IMR-90 (cell line): ENCODE data around the gene RNF19B. TPM values are rescaled to one million over a fixed set of nuclear protein-coding genes. Genes with fewer than 3 reads are reported as not detected.

ENCODE experiments used
- ATAC-seq: fragments of 200-7000 bp; cut with Tn5 transposase; 2 replicates; pipeline ENCODE4 v1.9.1; 2020; ENCODE audit warnings: low read depth, mild to moderate bottlenecking, moderate library complexity
- BruUV-seq: library from RNA; stranded (reverse); fragments of 400-500 nt; replicated peaks from 2 replicates; lab custom pipeline; 2021; lab: Mats Ljungman, UMichigan
- CTCF ChIA-PET: fragments of 300-600 bp; formaldehyde crosslinking; extraction: SDS; loops from one replicate; lab custom pipeline; 2021; ENCODE audit warnings: antibody characterized with exemption; lab: Yijun Ruan, JAX
- POLR2A ChIA-PET: fragments of 300-600 bp; sonication (Branson Sonifier 250); formaldehyde crosslinking; loops from one replicate; lab custom pipeline; 2022; ENCODE audit warnings: antibody characterized with exemption; ENCODE audit not compliant: unreplicated experiment; lab: Charles Lee
- DNase-seq: peaks from one replicate; pipeline ENCODE4 v3.0.0; 2013
- H2AFZ ChIP-seq: replicated peaks from 2 replicates; pipeline ENCODE3; 2013; ENCODE audit warnings: low read length, mild to moderate bottlenecking; ENCODE audit not compliant: poor library complexity
- H2AK5ac ChIP-seq: 2 replicates; pipeline ENCODE4 v1.6.1; 2013; ENCODE audit warnings: low read depth, low read length, inconsistent platforms
- H2AK9ac ChIP-seq: replicated peaks from 2 replicates; pipeline ENCODE3; 2013; ENCODE audit warnings: mild to moderate bottlenecking, low read depth, low read length, moderate library complexity; ENCODE audit not compliant: poor library complexity
- H2BK120ac ChIP-seq: 2 replicates; pipeline ENCODE4 v1.6.1; 2013; ENCODE audit warnings: low read depth, low read length, inconsistent platforms
- H2BK15ac ChIP-seq: 3 replicates; pipeline ENCODE4 v1.6.1; 2013; ENCODE audit warnings: low read depth, low read length, inconsistent platforms
- H2BK20ac ChIP-seq: 2 replicates; pipeline ENCODE4 v1.6.1; 2013; ENCODE audit warnings: low read depth, mild to moderate bottlenecking, inconsistent platforms, low read length, moderate library complexity
- H2BK5ac ChIP-seq: 2 replicates; pipeline ENCODE4 v1.6.1; 2013; ENCODE audit warnings: mild to moderate bottlenecking, low read depth, low read length, inconsistent platforms; ENCODE audit not compliant: poor library complexity, severe bottlenecking
- H3K14ac ChIP-seq: replicated peaks from 2 replicates; pipeline ENCODE4 v1.6.1; 2013; ENCODE audit warnings: low read depth, low read length, inconsistent platforms
- H3K18ac ChIP-seq: 2 replicates; pipeline ENCODE4 v1.6.1; 2013; ENCODE audit warnings: low read depth, low read length, control low read depth
- H3K23ac ChIP-seq: 2 replicates; pipeline ENCODE4 v1.6.1; 2013; ENCODE audit warnings: low read depth, low read length, inconsistent platforms
- H3K27ac ChIP-seq: 2 replicates; pipeline ENCODE4 v1.5.1; 2013; ENCODE audit warnings: mild to moderate bottlenecking, control low read depth, low read length; ENCODE audit not compliant: insufficient read depth
- H3K27me3 ChIP-seq: 2 replicates; pipeline ENCODE4 v1.6.1; 2013; ENCODE audit warnings: low read length; ENCODE audit not compliant: control insufficient read depth, insufficient read depth
- H3K36me3 ChIP-seq: 2 replicates; pipeline ENCODE4 v1.6.1; 2013; ENCODE audit warnings: low read length, mixed read lengths; ENCODE audit not compliant: control insufficient read depth, insufficient read depth
- H3K4ac ChIP-seq: 2 replicates; pipeline ENCODE4 v1.6.1; 2013; ENCODE audit warnings: low read depth, low read length, inconsistent platforms
- H3K4me1 ChIP-seq: 2 replicates; pipeline ENCODE4 v1.6.1; 2013; ENCODE audit warnings: low read length, mixed read lengths; ENCODE audit not compliant: control insufficient read depth, insufficient read depth
- H3K4me2 ChIP-seq: 2 replicates; pipeline ENCODE4 v1.6.1; 2013; ENCODE audit warnings: low read depth, mild to moderate bottlenecking, control low read depth, low read length, moderate library complexity
- H3K4me3 ChIP-seq: 2 replicates; pipeline ENCODE4 v1.5.1; 2013; ENCODE audit warnings: low read depth, mild to moderate bottlenecking, control low read depth, low read length, moderate library complexity; ENCODE audit not compliant: insufficient read depth
- H3K56ac ChIP-seq: 2 replicates; pipeline ENCODE4 v1.6.1; 2013; ENCODE audit warnings: low read length, inconsistent platforms; ENCODE audit not compliant: insufficient read depth; ENCODE audit errors: extremely low read depth
- H3K79me1 ChIP-seq, 2 experiments: 2 replicates each; pipeline ENCODE4 v1.6.1; 2013; ENCODE audit warnings: low read length in 2 of 2, inconsistent platforms in 1 of 2, low read depth in 1 of 2
- H3K9ac ChIP-seq: 2 replicates; pipeline ENCODE4 v1.6.1; 2013; ENCODE audit warnings: low read depth, low read length, control low read depth
- H3K9me1 ChIP-seq: 2 replicates; pipeline ENCODE4 v1.6.1; 2013; ENCODE audit warnings: low read length, inconsistent platforms; ENCODE audit not compliant: insufficient read depth
- H3K9me3 ChIP-seq: 2 replicates; pipeline ENCODE4 v1.6.1; 2013; ENCODE audit warnings: low read length; ENCODE audit not compliant: control insufficient read depth, insufficient read depth
- H4K20me1 ChIP-seq: 2 replicates; pipeline ENCODE4 v1.6.1; 2013; ENCODE audit warnings: low read length, inconsistent platforms; ENCODE audit not compliant: insufficient read depth
- H4K5ac ChIP-seq: 2 replicates; pipeline ENCODE4 v1.6.1; 2013; ENCODE audit warnings: mild to moderate bottlenecking, low read depth, low read length, control low read depth
- H4K8ac ChIP-seq, 2 experiments: 2 replicates each; pipeline ENCODE4 v1.6.1; 2013; ENCODE audit warnings: low read depth in 2 of 2, low read length in 2 of 2, control low read depth in 1 of 2, inconsistent platforms in 1 of 2
- H4K91ac ChIP-seq: 2 replicates; pipeline ENCODE4 v1.6.1; 2013; ENCODE audit warnings: low read depth, low read length, inconsistent platforms; ENCODE audit not compliant: insufficient read depth
- RFX5 ChIP-seq: IDR thresholded peaks from 2 replicates; pipeline ENCODE4 v1.8.0; 2012; ENCODE audit warnings: low read depth, mild to moderate bottlenecking, low read length, moderate library complexity
- WGBS, 2 experiments: methylation state at CpG; one replicate each; pipeline versions ENCODE4 v1.1.5 to v1.1.7; 2013; ENCODE audit warnings: missing lambda C conversion rate in 2 of 2; ENCODE audit not compliant: insufficient read length in 1 of 2; ENCODE audit errors: extremely low coverage in 2 of 2; 5-methylcytosine and 5-hydroxymethylcytosine counted together
- dilution Hi-C: fragments of 300-500 bp; cut with HindIII; formaldehyde crosslinking; loops from one replicate; pipeline ENCODE4 v1.14.3; 2018; ENCODE audit warnings: low sequenced_read_pairs; ENCODE audit not compliant: unreplicated experiment
- in situ Hi-C: fragments of 300-500 bp; cut with MboI; formaldehyde crosslinking; loops from 3 replicates; pipeline ENCODE4 v1.14.3; 2019; ENCODE audit warnings: low sequenced_read_pairs, inconsistent platforms, mixed read lengths
- intact Hi-C: fragments of 100-400 bp; cut with micrococcal nuclease; formaldehyde crosslinking; loops from 2 replicates; pipeline ENCODE4 v1.10.0; 2022
- polyA plus RNA-seq, 3 experiments: library from polyadenylated mRNA; depleted of rRNA; stranded (reverse); fragments of >200 nt; gene quantifications; 2 replicates each; pipeline ENCODE4 v1.2.3, GENCODE V29; 2012; ENCODE audit warnings: low replicate concordance in 1 of 3
- total RNA-seq: library from RNA; depleted of rRNA; stranded (reverse); fragments of >200 nt; gene quantifications from 2 replicates; pipeline ENCODE4 v1.2.3, GENCODE V29; 2012

RNF19B gene
- total and polyA plus RNA-seq, 2 of the 4 experiments (the other 2 are of a cell fraction): 10.0 to 11.6 TPM

DNA sequence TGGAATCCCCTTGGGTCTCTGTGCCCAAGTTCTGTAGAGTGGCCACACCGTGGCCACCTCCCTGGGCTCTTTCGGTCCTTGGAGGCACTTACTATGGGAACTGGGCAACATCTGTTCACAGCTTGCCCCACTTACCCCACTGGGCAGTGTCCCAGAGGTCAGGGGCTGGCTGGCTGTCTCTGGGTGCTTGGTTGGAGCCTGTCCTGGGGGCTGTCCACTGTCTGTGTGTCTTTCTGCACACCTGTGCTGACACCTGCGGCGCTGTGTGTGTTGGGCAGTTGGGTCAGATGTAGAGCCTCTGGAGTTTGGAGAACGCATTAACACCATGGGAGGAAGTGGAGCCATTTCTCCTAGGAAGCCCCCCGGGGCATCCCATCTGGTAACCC is 62.1 kb downstream of the RNF19B start:
- ATAC-seq (no peak), DNase-seq (no peak)
- Histone ChIP-seq H2BK120ac (no peak overlapping the region), H2BK15ac (no peak overlapping the region), H2BK20ac (no peak overlapping the region), H4K20me1 (no peaks in the 10 kb centered on the region), H3K23ac (no peak overlapping the region), H3K4me1 (peaks cover 2% of the 10 kb centered on the region; the same call in 1 of the 2 replicates), H3K27me3 (peaks cover 5% of the 10 kb centered on the region), H2AK9ac (no peak overlapping the region), H3K79me1 (peaks cover 0 to 9% of the 10 kb centered on the region in 2 experiments; a peak in 1 of 4 replicates), H2AFZ (no peak overlapping the region), H3K9me3 (no peaks in the 10 kb centered on the region), H3K9me1 (peaks cover 6% of the 10 kb centered on the region; the same call in 1 of the 2 replicates), H3K36me3 (0 out of 2 replicates have a peak, but pooled peaks cover 1% of the 10 kb centered on the region), H3K14ac (no peak overlapping the region), H3K4ac (no peak overlapping the region), H3K4me3 (no peak overlapping the region), H2BK5ac (no peak overlapping the region), H4K8ac (no peak overlapping the region), H3K27ac (no peak overlapping the region), H4K91ac (no peak overlapping the region), H3K9ac (no peak overlapping the region), H2AK5ac (no peak overlapping the region), H4K5ac (no peak overlapping the region), H3K4me2 (no peak overlapping the region), H3K56ac (no peak overlapping the region), H3K18ac (no peak overlapping the region)
- in situ Hi-C loops: no loop called here
- BruUV-seq: no TSS peak
- TF ChIP-seq RFX5: no peak
- dilution Hi-C loops: no loop called here
- CTCF ChIA-PET: interaction anchor here (0.6 to 1.2 kb wide), 2 partner anchors 112 to 327 kb away, joined by 3 read pairs; no protein-coding TSS in a partner anchor
- intact Hi-C loops: no loop called here
- POLR2A ChIA-PET: no interaction called here
- no CpG with 5 or more reads among the region's 6 CpGs for WGBS, 2 experiments
